ENCODE results near the gene HEATR9.
A peak's percentile ranks its signal among the peaks of the same experiment; 100 is the strongest.

HEATR9 gene

DNA sequence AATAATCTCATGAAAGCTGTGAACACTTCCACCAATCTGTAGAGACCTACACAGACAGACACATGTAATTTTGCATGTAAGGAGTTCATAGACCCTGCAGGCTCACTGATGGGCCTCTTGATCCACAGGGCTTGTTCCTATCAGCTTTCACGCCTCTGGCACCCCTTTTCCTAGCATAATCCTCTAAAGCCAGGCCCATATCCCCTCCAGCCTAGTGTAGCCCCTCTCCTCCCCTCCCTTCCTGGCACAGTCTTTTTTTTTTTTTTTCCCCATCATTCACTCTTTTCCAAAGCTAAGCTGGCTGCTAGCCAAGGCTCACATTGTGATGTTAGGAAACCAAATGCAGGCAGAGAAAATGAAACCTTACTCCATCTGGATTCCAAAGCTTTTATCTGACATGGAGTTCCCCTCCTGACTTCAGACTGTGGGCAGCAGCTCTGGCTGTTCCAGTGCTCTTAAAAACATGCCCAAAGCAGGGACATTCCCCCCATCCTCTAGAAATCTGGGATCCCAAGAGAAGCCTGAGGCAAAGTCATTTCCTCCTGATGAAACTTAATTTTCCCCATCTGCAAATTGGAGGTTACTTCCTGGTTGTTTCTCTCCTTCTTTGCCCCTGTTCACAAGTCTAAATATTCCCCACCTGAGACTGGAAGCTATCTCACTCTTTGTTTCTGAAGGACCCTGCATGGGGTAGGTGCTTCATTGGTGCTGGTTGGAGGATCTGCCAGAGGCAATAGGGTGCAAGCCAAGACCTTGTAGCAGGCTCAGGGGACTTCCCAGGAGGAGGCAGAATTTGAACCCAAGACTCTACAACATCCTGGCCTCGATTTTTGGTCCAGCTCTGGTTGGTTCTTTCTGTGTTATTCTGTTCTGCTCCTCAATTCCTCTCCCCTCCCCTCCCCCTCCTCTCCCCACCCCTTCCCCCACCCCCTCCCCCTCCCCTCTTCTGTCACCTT, 21.4 kb upstream of the HEATR9 start:
- H3K4me1 Mint-ChIP-seq, result peaks cover 65% of the 10 kb centered on the region
- ATAC-seq (replicated peaks; ENCODE audit: extremely low read depth, poor library complexity, severe bottlenecking), result peak; percentile 54
- H3K4me3 Mint-ChIP-seq, result peak overlapping the region; percentile 16
- no peaks in the 10 kb centered on the region for H3K9me3 Mint-ChIP-seq
- no peaks in the 10 kb centered on the region for H3K27me3 Mint-ChIP-seq
- DNase-seq (ENCODE audit: low spot score in 2 of 2), result no peak
- peak overlapping the region; percentile 53 for H3K27ac Mint-ChIP-seq (ENCODE audit: low read depth)
- peaks cover 8% of the 10 kb centered on the region for H3K36me3 Mint-ChIP-seq (ENCODE audit: insufficient read depth)

DNA sequence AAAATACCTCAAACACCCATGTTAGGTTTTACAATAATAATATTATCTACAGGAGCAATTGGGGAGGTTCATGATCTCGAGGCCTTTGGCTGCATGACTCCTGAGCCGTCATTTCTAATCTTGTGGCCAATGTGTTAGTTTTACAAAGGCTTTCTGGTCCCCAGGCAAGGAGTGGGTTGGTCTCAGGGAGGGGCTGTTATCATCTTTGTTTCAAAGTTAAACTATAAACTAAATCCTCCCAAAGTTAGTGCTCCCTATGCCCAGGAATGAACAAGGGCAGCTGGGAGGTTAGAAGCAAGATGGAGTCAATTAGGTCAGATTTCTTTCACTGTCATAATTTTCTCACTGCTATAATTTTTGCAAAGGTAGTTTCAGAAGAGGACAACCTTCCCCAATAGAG, 20.6 kb upstream of the HEATR9 start:
- Mint-ChIP-seq H3K9me3 (no peaks in the 10 kb centered on the region), H3K27me3 (no peaks in the 10 kb centered on the region), H3K4me1 (peaks cover 61% of the 10 kb centered on the region), H3K36me3 (ENCODE audit: insufficient read depth) (peaks cover 8% of the 10 kb centered on the region), H3K27ac (ENCODE audit: low read depth) (peak overlapping the region; percentile 53), H3K4me3 (peak overlapping the region; percentile 16)
- ATAC-seq (replicated peaks; ENCODE audit: extremely low read depth, poor library complexity, severe bottlenecking) (peak; percentile 75), DNase-seq (ENCODE audit: low spot score in 2 of 2) (peak in 1 of 2 donors; percentile 50)

DNA sequence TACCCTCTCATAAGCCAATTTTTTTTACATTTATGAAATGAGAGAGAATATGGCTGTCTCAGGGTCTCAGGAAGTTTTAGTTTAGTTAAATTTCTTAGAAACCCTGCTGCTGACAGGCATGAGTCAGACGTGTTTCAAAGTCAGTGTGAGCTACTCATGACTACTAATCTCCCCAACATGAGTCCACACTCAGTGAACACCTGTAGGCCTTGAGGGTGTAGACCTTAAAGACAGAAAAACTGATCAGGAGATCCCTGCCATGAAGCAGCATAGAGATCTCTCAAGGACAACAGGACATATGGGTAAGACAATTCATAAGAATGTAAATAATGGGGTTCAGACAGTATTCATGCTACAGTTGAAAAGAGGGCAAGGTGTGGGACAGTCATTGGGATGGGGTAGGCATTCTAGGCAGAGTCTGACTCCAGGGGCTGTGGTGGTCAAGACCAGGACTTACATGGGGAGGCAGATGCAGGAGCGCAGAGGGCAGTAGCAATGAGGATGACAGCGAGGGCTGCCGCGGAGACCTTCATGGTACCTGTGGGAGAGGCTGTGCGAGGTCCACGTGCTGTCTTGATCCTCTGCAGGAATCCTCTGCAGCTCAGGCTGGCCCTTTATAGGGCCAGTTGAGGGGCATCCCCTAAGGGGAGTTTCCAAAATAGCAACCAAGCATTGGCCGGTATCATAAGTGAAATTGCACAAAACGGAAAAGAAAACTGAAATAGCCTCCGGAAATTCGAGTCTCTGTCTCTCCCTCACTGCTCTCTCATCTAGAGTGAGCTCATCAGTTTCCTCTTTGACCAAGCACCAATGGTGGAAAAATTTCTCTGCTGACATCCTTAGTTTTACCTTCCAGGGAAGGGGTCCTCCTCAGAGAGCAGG, 11.3 kb upstream of the HEATR9 start, which contains the start of gene CCL5:
Gene CCL5, minus strand, starts transcription at position 588 of the 882 bp plus-strand sequence.
- H3K36me3 Mint-ChIP-seq (ENCODE audit: insufficient read depth), result peaks cover 51% of the 10 kb centered on the region
- H3K4me3 Mint-ChIP-seq, result peak within 1 kb of the TSS; percentile 96
- peak within 1 kb of the TSS; percentile 94 for H3K27ac Mint-ChIP-seq (ENCODE audit: low read depth)
- peak; percentile 51 to 73 for DNase-seq (ENCODE audit: low spot score in 2 of 2)
- no peaks in the 10 kb centered on the region for H3K9me3 Mint-ChIP-seq
- H3K4me1 Mint-ChIP-seq, result peaks cover 48% of the 10 kb centered on the region
- no peaks in the 10 kb centered on the region for H3K27me3 Mint-ChIP-seq
- ATAC-seq (replicated peaks; ENCODE audit: extremely low read depth, poor library complexity, severe bottlenecking), result peak; percentile 84

DNA sequence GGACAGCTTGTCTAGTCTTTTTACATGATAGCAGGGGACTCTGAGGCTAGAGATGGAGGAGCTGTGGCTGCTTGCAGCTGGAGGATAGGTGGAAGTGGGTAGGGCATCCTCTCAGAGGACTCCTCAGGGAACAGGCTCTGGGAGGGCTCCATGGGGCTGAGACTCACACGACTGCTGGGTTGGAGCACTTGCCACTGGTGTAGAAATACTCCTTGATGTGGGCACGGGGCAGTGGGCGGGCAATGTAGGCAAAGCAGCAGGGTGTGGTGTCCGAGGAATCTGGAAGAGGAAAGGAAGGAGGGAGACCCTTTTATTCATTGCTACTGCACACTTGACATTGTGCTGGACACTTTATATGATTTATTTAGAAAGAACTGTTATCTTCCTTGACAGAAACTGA, 9.7 kb upstream of the HEATR9 start:
- ATAC-seq (replicated peaks; ENCODE audit: extremely low read depth, poor library complexity, severe bottlenecking), result no peak
- Mint-ChIP-seq H3K4me1 (peaks cover 56% of the 10 kb centered on the region), H3K36me3 (ENCODE audit: insufficient read depth) (peaks cover 65% of the 10 kb centered on the region), H3K27ac (ENCODE audit: low read depth) (peak overlapping the region; percentile 94), H3K27me3 (no peaks in the 10 kb centered on the region), H3K4me3 (peak overlapping the region; percentile 96), H3K9me3 (no peaks in the 10 kb centered on the region)
- no peak for DNase-seq (ENCODE audit: low spot score in 2 of 2)

DNA sequence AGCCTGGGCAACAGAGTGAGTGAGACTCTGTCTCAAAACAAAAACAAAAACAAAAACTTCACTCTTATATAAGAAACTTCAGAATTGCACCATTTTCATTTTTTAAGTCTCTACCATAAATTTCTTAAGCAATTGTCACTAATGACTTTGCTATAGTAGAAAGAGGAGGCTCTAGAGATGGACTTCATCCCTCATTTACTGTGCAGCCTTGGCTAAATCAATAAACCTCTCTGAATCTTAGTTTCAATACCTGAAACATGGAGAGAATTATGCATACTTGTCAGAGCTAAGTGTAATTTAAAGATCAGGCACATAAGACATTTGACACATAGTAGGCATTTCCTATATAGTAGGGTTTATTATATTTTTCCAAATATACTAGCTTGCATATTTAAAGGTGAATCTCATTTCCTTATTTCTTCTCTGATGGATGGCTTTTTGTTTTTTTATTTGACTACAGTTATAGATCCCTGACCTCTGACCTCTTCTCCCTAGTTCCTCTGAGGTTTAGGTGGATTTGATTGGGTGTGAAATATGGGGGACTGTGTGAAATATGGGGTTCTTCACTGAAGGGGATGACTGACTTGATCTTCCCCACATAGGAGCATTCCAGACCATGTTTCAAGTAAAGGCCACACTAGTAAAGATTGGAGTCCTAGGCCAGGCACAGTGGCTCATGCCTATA, 8.8 kb upstream of the HEATR9 start:
- DNase-seq (ENCODE audit: low spot score in 2 of 2), result no peak
- Mint-ChIP-seq H3K27ac (ENCODE audit: low read depth) (peak overlapping the region; percentile 94), H3K4me1 (peaks cover 61% of the 10 kb centered on the region), H3K9me3 (no peaks in the 10 kb centered on the region), H3K27me3 (no peaks in the 10 kb centered on the region), H3K4me3 (peak overlapping the region; percentile 96), H3K36me3 (ENCODE audit: insufficient read depth) (peaks cover 73% of the 10 kb centered on the region)
- ATAC-seq (replicated peaks; ENCODE audit: extremely low read depth, poor library complexity, severe bottlenecking), result no peak

DNA sequence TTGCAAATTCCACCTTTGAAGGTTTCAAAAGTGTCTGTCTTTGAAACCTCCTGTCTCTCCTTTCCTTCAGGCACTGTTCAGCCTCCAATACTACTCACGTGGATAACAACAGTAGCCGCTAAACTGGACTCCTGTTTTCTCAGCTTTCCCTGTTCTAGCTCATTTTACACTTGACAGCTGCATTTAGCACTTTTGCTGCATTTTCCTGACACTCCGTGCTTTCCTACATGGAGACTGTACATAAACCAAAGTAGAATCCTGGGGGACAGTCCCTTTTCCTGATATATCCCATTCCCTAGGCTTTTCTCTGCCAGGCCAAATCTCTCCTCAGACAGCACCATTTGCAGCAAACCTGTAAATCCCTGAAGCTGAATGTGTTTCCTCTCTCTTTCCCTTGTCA, 7.8 kb upstream of the HEATR9 start:
- no peak for ATAC-seq (replicated peaks; ENCODE audit: extremely low read depth, poor library complexity, severe bottlenecking)
- Mint-ChIP-seq H3K9me3 (no peaks in the 10 kb centered on the region), H3K27ac (ENCODE audit: low read depth) (peak overlapping the region; percentile 94), H3K27me3 (no peaks in the 10 kb centered on the region), H3K4me3 (peak overlapping the region; percentile 96), H3K36me3 (ENCODE audit: insufficient read depth) (peaks cover 80% of the 10 kb centered on the region), H3K4me1 (peaks cover 66% of the 10 kb centered on the region)
- DNase-seq (ENCODE audit: low spot score in 2 of 2), result no peak

DNA sequence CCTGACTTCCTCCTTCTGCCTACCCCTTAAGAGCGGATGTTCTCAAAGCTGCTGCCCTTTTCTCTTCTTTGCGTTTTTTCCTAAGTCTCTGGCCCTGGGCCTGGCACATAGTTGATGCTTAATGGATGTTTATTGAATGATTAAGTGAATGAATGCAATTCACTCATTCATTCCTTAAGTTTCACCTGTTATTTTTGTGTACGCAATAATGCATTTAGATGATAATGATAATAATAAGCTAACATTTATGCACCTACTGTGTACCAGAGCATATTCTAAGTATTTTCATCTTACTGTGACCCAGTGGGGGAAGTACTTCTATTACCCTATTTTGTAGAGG, 7.1 kb upstream of the HEATR9 start:
- no peak for ATAC-seq (replicated peaks; ENCODE audit: extremely low read depth, poor library complexity, severe bottlenecking)
- H3K27me3 Mint-ChIP-seq, result no peaks in the 10 kb centered on the region
- H3K9me3 Mint-ChIP-seq, result no peaks in the 10 kb centered on the region
- peak overlapping the region; percentile 94 for H3K27ac Mint-ChIP-seq (ENCODE audit: low read depth)
- peaks cover 69% of the 10 kb centered on the region for H3K4me1 Mint-ChIP-seq
- H3K4me3 Mint-ChIP-seq, result peak overlapping the region; percentile 96
- DNase-seq (ENCODE audit: low spot score in 2 of 2), result no peak
- H3K36me3 Mint-ChIP-seq (ENCODE audit: insufficient read depth), result peaks cover 87% of the 10 kb centered on the region

DNA sequence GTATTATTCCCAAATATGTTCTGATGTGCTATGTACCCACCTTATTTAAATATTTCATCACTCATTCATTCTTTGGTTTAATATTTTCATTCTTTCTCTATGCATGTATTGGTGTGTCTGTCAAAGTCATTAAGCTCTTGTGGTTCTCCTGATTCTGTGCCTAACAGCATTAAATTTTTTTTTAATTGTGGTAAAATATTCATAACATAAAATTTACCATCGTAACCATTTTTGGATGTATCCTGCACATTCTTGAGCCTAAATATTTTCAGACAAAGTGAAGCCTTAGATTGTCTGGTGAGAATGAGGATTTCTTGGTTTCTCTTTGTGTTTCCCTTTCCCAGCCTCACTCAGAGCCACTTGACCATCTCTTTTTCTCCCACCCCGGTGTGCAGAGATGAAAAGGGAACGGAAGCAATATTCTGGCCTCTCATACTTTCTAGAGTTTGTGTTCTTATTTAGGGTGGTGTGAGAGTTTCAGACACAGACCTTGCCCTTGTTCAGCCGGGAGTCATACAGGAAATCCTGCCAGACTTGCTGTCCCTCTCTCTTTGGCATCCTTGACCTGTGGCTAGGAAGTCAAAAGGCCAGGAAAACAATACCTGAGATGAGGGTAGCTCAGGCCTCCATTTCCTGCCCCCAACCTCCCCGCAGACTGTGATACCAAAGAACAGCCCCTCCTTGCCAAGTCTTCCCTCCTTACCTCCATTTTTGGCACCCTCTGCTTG, 6.5 kb upstream of the HEATR9 start:
- H3K27ac Mint-ChIP-seq (ENCODE audit: low read depth), result peak overlapping the region; percentile 94
- peak overlapping the region; percentile 96 for H3K4me3 Mint-ChIP-seq

DNA sequence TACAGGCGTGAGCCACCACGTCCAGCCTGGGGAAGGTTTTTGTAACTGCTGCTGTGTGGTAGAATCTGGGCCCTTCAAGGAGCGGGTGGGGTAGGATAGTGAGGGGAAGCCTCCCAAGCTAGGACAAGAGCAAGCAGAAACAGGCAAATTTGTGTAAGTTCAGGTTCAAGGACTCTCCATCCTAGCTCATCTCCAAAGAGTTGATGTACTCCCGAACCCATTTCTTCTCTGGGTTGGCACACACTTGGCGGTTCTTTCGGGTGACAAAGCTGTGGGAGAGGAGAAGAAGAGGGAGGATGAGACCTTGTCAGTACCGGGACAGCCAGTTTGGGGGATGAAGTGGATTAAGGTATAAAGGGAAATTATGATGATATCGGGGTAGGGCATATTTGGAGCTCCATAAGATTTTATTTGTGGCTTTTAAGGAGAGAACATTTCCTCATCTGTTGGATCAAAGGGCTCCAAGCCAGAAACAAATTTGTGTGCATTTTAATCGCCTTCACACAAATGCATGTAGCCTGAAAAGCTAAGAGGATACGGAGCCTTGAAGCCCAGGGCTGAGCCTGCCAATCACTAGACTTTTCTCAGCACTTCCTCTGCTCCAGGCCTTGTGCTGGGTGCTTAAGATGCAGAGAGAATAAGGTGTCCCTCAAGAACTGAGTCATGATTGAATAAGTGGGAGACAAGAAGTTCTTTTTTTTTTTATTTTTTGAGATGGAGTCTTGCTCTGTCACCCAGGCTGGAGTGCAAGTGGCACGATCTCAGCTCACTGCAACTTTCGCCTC, 3.7 kb upstream of the HEATR9 start:
- no peak for ATAC-seq (replicated peaks; ENCODE audit: extremely low read depth, poor library complexity, severe bottlenecking)
- peak overlapping the region; percentile 18 for H3K4me3 Mint-ChIP-seq
- DNase-seq (ENCODE audit: low spot score in 2 of 2), result no peak
- peak overlapping the region; percentile 68 for H3K27ac Mint-ChIP-seq (ENCODE audit: low read depth)
- H3K36me3 Mint-ChIP-seq (ENCODE audit: insufficient read depth), result peaks cover 68% of the 10 kb centered on the region
- H3K4me1 Mint-ChIP-seq, result peaks cover 60% of the 10 kb centered on the region
- no peaks in the 10 kb centered on the region for H3K9me3 Mint-ChIP-seq
- H3K27me3 Mint-ChIP-seq, result no peaks in the 10 kb centered on the region

More for the DNA sequence above, 6.5 kb upstream of the HEATR9 start:
- Mint-ChIP-seq H3K27me3 (no peaks in the 10 kb centered on the region), H3K4me1 (peaks cover 65% of the 10 kb centered on the region), H3K36me3 (ENCODE audit: insufficient read depth) (peaks cover 83% of the 10 kb centered on the region), H3K9me3 (no peaks in the 10 kb centered on the region)
- peak; percentile 41 for ATAC-seq (replicated peaks; ENCODE audit: extremely low read depth, poor library complexity, severe bottlenecking)
- peak in 1 of 2 donors; percentile 33 for DNase-seq (ENCODE audit: low spot score in 2 of 2)

DNA sequence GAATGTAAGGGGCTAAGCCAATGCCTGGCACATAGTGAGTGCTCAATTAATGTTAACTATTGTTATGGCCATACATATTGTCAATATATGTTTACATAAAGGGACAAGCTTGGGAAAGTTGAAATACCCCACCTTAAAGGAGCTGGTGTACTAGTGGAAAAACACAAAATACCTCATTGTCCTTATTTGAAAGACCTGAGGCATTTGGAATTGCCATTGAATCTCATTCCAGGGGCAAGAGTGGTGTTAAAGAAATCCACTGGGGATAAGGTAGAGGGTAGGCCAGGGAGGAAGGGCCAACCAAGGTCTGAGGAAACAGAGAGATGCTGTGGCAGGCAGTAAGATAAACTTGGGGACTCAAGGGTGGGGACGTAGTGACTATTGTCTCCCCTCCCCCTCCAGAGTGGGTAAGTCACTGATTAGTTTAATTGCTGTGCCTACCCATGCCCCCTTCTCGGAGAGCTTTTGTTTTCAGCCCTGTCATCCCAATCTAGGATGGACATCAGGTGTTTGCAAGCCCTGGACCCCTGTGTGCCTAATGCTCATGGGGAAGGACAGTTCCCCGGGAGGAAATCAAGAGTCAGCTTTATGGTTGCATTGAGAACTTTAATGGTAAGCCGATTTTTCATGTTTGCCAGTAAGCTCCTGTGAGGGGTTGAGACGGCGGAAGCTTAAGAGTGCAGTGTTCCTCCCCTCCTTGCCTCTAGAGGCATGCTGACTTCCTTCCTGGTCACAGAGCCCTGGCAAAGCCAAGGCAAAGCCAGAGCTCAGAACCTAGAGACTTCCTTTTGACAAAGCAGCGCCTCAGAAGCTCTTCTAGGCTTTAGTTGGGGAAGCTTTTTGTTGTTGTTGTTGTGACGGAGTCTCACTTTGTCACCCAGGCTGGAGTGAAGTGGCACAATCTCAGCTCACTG, 2.5 kb upstream of the HEATR9 start:
- H3K4me1 Mint-ChIP-seq, result peaks cover 56% of the 10 kb centered on the region
- ATAC-seq (replicated peaks; ENCODE audit: extremely low read depth, poor library complexity, severe bottlenecking) (no peak), DNase-seq (ENCODE audit: low spot score in 2 of 2) (no peak)
- no peak overlapping the region for H3K4me3 Mint-ChIP-seq
- H3K9me3 Mint-ChIP-seq, result no peaks in the 10 kb centered on the region
- peaks cover 62% of the 10 kb centered on the region for H3K36me3 Mint-ChIP-seq (ENCODE audit: insufficient read depth)
- no peaks in the 10 kb centered on the region for H3K27me3 Mint-ChIP-seq
- peak overlapping the region; percentile 9 for H3K27ac Mint-ChIP-seq (ENCODE audit: low read depth)

All from central memory CD8-positive, alpha-beta T cell (primary cell).